Stimulated activated naive CD8-positive, alpha-beta T cell treated with anti-CD3 and anti-CD28 coated beads, Interleukin-15, Interleukin-2, amounts not matched to agents 100 ng/mL and 50 ng/mL, for 24 hours (primary cell): ENCODE data around the gene CCDC171.
"Not testable (repeated sequence)": the region's sequence is repeated elsewhere in the genome, so short reads cannot be mapped to it uniquely, and the experiment has no call there.

Experiments
- H3K27ac Mint-ChIP-seq: one replicate; pipeline ENCODE4 v1.8.0; 2021; ENCODE audit warnings: mild to moderate bottlenecking, mixed read lengths
- H3K27me3 Mint-ChIP-seq: one replicate; pipeline ENCODE4 v1.8.0; 2021; ENCODE audit warnings: mixed read lengths
- H3K36me3 Mint-ChIP-seq: one replicate; pipeline ENCODE4 v1.8.0; 2021; ENCODE audit warnings: low read depth, mixed read lengths
- H3K4me1 Mint-ChIP-seq: one replicate; pipeline ENCODE4 v1.8.0; 2021; ENCODE audit warnings: low read depth, mixed read lengths
- H3K4me3 Mint-ChIP-seq: one replicate; pipeline ENCODE4 v1.8.0; 2021; ENCODE audit warnings: mild to moderate bottlenecking, mixed read lengths
- H3K9me3 Mint-ChIP-seq: one replicate; pipeline ENCODE4 v1.8.0; 2021; ENCODE audit warnings: mixed read lengths

CCDC171 gene

DNA sequence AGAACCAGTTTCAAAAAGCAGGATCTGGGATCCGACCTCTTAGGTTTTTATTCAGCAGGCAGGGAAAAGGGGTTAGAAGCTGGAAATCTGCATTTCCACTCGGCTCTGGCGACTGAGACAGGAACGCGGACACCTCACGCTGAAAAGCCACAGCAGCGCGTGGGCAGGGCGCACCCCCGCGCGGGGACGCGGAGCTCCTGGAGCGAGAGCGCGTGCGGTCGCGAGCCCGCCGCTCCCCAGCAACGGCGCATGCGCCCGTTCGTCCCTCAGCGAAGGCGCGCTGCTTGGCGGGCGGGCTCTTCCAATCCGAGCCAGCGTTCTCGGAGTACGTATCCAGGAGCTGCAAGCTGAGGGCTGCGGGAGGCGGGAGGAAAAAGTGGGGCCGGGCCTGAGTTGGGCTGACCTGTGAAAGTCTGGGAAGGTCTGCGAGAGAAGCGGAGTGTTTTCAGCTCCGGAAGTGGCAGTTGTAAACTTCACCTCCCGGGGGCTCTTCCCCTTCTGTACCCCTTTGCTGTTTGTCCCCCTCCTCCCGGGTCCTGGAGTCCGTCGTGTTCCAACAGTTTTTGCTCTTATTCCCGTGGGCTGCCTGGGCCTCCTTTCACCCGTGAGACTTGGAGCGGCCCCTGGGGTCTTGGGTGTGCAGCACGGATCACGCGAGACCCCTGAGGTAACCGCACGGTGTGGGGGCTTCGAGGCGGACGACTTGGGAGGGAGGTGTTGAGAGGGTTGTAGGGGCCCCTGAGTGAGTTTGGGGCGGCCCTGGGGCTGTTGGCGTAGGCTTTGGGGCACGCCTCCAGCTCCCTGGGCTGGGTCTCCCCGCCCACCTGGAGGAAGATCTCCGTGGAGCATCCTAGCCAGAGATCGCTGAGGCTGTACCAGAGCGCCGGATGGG is at the start of gene CCDC171:
CCDC171 (plus strand) TSS at position 408 of the 892 bp plus-strand sequence. CDS start 11,046 bp downstream, outside the sequence.
- peaks cover 3% of the 10 kb centered on the region for H3K27me3 Mint-ChIP-seq
- H3K4me3 Mint-ChIP-seq, result peak within 1 kb of the TSS; percentile 88
- no peaks in the 10 kb centered on the region for H3K9me3 Mint-ChIP-seq
- H3K4me1 Mint-ChIP-seq, result peaks cover 26% of the 10 kb centered on the region
- H3K27ac Mint-ChIP-seq, result peak within 1 kb of the TSS; percentile 90
- H3K36me3 Mint-ChIP-seq, result no peaks in the 10 kb centered on the region

DNA sequence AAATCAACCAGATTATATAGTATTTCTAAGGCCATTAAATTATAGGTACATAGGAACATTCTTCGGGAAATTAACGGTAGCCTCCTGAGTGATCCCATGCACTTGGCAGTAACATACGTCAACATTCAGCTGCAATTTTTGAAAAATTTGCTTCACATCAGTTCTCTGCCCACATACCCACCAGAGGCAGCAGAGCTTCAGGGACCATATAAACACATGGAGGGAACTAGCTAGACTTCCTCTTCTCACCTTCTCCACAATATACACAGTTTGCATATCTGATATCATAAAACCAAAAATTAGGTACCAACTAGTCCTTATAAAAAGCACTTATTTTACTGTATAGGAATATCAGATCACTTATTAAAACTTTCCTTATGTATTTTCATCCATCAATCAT is 46.9 kb upstream of the CCDC171 start:
- peaks cover 64% of the 10 kb centered on the region for H3K36me3 Mint-ChIP-seq
- no peaks in the 10 kb centered on the region for H3K27me3 Mint-ChIP-seq
- no peak overlapping the region for H3K4me3 Mint-ChIP-seq
- no peaks in the 10 kb centered on the region for H3K9me3 Mint-ChIP-seq
- H3K4me1 Mint-ChIP-seq, result peaks cover 58% of the 10 kb centered on the region
- H3K27ac Mint-ChIP-seq, result no peak overlapping the region

DNA sequence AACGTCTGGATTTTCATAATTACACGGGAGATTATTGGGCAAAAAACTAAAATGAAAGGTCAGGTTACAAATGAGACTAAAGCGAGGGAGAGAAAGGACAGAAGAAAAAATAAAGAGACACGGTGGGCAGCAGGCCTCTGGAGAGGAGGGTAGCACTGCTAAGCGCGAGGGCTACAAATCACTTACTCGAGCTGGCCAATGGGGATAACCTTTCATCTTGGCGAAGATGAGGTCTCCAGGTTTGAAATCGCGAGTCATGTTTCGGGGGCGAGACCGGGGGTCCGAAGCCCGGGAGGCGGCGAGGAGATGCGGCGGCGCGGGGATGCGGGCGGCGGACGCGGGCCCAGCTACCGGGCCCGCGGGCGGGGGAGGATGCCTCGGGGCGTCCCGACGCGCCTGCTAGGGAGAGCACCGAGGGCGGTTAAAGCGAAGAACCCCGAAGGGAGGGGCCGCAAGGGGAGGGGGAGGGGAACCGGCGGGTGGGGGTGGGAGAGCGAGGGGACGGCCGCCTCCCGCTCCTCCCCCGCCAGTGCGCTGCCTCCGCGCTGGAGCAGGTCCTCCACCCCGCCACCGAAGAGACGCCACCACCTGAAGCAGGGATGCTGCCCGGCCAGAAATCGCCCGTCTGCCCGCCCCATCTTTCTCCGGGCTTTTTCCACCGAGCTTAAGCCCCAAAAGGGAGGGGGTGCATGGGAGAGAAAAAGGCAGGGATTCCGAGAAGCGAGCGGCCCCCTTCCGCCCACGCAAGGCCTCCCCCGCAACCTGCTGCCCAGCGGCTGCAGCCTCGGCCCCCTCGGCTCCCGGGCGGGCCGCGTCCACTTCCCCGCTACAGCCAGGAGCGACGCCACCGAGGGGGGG is 42.7 kb upstream of the CCDC171 start:
- H3K4me3 Mint-ChIP-seq, result peak overlapping the region; percentile 94
- H3K9me3 Mint-ChIP-seq, result no peaks in the 10 kb centered on the region
- peak overlapping the region; percentile 92 for H3K27ac Mint-ChIP-seq
- H3K27me3 Mint-ChIP-seq, result no peaks in the 10 kb centered on the region
- H3K4me1 Mint-ChIP-seq, result peaks cover 59% of the 10 kb centered on the region
- H3K36me3 Mint-ChIP-seq, result peaks cover 35% of the 10 kb centered on the region

DNA sequence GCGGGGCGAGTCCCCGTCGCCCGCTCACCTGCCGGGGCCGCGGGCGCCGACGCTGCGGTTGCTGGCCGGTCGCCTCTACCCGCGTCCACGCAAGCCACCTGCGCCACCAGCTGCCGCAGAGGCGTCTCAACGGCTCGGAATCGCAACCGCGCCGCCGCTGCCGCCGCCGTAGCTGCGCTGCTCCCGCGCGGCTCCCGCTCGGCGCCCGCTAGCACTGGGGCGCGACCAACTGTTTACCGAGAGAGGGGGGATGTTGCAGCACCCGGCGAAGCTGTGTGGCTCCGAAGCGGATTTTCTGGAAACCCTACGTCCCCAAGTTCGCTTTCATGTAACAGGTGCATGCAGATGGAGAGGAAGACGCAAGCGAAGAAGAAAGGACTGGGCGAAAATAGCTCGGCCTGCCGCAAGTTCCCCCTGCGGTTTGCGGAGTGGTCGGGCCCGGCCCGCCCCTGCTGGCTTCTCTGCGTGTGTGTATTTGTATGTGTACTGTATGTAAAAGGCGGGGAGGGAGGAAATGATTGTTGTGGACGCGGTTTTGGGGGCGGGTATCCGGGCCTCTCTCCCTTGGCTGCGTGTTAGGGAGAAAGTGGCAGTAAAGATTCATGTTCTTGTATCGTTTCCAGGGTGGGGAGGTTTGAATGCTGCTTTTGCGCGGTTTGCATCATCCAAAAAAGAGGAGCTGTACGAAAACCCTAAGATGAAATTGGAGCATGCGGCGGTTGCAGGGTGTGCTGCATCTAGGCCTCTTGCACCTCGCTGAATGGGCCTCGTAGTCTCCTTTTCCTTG is 41.9 kb upstream of the CCDC171 start, which contains the start of gene PSIP1:
PSIP1 (minus strand) TSS at position 182 of the 787 bp plus-strand sequence. CDS start 782 bp downstream, outside the sequence.
- Mint-ChIP-seq H3K4me1 (peaks cover 56% of the 10 kb centered on the region), H3K27me3 (no peaks in the 10 kb centered on the region), H3K36me3 (peaks cover 27% of the 10 kb centered on the region), H3K27ac (peak within 1 kb of the TSS; percentile 99), H3K9me3 (no peaks in the 10 kb centered on the region), H3K4me3 (peak within 1 kb of the TSS; percentile 94)

DNA sequence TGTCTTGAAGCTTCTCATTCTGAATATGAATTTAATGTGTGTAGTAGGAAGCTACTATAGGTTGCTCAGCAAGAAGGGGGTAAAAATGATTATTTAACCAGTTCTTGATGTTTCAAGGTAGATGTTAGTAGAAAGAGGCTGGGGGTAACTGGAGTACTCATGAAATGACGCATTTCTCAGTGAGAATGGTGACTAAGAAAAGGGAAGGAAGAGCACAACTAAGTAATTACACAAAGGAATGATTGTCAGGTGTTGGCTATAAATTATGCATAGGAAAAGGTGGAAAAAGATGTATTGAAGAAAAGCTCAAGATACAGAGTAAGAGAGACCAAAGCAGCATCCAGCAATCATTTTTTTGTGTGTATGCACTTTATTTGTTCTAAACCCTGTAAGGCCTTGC is 40.6 kb upstream of the CCDC171 start:
- Mint-ChIP-seq H3K4me1 (peaks cover 44% of the 10 kb centered on the region), H3K36me3 (peaks cover 15% of the 10 kb centered on the region), H3K4me3 (no peak overlapping the region), H3K27ac (peak overlapping the region; percentile 24), H3K9me3 (no peaks in the 10 kb centered on the region), H3K27me3 (no peaks in the 10 kb centered on the region)

DNA sequence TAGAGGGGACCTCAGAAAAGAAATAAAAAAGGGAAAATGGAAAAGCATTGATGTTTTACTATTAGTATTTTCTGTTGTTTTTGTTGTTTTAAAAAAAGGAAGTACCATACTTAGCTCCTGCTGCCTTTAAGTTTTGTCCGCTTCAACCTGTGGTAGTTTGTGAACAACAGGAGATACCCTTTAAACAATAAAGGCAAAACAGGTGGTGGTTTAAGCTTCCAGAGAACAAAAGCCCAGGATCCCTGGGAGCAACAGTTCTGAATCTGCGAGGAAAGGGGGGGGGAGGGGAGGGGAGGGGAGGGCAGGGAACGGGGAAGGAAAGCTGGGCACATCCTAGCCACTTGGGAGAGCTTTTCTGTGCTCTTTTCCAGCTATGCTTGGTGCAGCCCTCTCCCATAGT is 40.0 kb upstream of the CCDC171 start:
- no peaks in the 10 kb centered on the region for H3K9me3 Mint-ChIP-seq
- no peaks in the 10 kb centered on the region for H3K27me3 Mint-ChIP-seq
- H3K36me3 Mint-ChIP-seq, result peaks cover 11% of the 10 kb centered on the region
- no peak overlapping the region for H3K4me3 Mint-ChIP-seq
- no peak overlapping the region for H3K27ac Mint-ChIP-seq
- peaks cover 41% of the 10 kb centered on the region for H3K4me1 Mint-ChIP-seq

DNA sequence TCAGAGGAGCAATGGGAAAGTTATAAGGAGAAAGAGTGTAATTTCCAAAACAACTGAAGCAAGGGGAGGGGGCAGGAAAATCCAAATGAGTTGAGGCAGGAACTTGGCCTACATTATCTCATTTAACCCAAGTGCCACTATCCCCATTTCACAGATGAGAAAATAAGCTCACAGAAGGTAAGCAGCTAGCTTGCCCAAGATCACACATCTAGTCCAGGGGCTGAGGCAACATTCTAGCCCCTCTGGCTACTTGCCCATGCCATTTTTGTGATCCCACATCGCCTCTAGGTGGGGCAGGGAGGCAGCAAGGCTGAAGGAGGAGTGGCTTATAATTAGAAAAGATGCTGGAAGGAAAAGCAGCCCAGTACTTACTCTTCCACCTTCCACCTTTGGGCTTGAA is 39.5 kb upstream of the CCDC171 start:
- Mint-ChIP-seq H3K9me3 (no peaks in the 10 kb centered on the region), H3K36me3 (peaks cover 6% of the 10 kb centered on the region), H3K4me1 (peaks cover 36% of the 10 kb centered on the region), H3K4me3 (no peak overlapping the region), H3K27ac (no peak overlapping the region), H3K27me3 (no peaks in the 10 kb centered on the region)

DNA sequence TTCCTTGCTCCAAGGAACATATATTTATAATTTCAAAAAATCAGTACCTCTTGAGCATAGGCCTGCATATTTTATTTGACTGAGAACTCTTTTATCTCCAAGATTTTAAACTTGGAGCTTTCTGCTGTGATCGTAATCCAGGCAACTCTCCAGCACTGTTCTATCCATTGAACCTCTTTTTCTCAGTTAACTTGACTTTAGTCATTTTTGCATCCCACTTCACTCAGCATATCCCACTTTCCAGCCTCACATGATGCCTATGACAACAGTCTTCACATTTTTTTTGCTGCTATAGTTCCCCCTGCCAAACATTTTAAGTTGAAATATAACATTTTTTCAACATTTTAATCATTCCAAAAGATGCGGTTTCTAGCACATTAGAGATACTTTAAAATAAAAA is 33.0 kb upstream of the CCDC171 start:
- no peaks in the 10 kb centered on the region for H3K4me1 Mint-ChIP-seq
- no peaks in the 10 kb centered on the region for H3K9me3 Mint-ChIP-seq
- H3K27me3 Mint-ChIP-seq, result peaks cover 3% of the 10 kb centered on the region
- no peak overlapping the region for H3K27ac Mint-ChIP-seq
- no peak overlapping the region for H3K4me3 Mint-ChIP-seq
- no peaks in the 10 kb centered on the region for H3K36me3 Mint-ChIP-seq

DNA sequence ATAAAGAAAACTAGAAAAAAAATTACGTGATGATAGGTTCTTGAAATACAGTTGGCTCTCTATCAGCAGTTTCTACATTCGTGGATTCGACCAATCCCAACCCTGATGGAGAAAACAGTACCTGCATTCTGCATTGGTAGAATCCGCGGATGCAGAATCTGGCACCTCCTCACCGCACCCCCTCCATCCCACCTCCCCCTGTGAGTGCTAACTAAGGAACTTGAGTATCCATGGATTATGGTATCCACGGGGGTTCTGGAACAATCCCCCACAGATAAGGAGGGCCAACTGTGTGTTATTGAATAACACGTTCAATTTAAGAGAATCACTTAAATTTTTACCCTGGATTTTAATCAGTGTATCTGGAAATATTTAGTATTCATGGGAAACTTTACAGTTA is 31.6 kb upstream of the CCDC171 start:
- H3K27me3 Mint-ChIP-seq, result peaks cover 8% of the 10 kb centered on the region
- no peaks in the 10 kb centered on the region for H3K36me3 Mint-ChIP-seq
- no peaks in the 10 kb centered on the region for H3K4me1 Mint-ChIP-seq
- no peaks in the 10 kb centered on the region for H3K9me3 Mint-ChIP-seq
- no peak overlapping the region for H3K4me3 Mint-ChIP-seq
- no peak overlapping the region for H3K27ac Mint-ChIP-seq

DNA sequence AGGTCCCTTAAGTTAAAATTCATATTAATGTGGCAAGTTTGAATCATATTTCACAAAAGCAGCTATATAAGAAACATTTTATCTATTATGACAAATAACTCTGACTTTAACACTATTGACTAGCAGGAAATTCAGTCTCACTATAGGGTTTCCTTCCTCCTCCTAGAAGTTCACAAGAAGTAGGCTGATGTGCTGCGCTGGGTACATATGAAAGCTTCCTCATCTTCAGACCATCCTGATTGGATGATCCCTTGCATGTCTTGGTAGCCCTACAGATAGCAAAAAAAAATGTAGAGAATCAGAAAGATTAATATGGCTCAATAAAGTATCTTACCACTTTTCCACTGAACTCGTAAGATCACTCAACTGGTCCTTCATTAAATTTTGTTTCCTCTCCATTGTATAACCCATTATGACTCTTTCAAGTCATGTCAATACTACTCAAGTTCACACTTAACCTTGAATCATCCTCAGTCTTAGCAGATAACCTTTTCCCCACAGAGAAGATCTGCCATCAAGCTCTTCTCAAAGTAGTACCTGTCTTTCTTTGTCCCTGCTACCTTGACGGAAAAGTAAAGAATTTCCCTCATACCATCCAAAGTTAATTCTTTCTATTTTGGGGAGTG is 30.6 kb upstream of the CCDC171 start:
- no peaks in the 10 kb centered on the region for H3K4me1 Mint-ChIP-seq
- no peak overlapping the region for H3K27ac Mint-ChIP-seq
- no peak overlapping the region for H3K4me3 Mint-ChIP-seq
- H3K36me3 Mint-ChIP-seq, result no peaks in the 10 kb centered on the region
- H3K27me3 Mint-ChIP-seq, result peaks cover 8% of the 10 kb centered on the region
- H3K9me3 Mint-ChIP-seq, result no peaks in the 10 kb centered on the region

DNA sequence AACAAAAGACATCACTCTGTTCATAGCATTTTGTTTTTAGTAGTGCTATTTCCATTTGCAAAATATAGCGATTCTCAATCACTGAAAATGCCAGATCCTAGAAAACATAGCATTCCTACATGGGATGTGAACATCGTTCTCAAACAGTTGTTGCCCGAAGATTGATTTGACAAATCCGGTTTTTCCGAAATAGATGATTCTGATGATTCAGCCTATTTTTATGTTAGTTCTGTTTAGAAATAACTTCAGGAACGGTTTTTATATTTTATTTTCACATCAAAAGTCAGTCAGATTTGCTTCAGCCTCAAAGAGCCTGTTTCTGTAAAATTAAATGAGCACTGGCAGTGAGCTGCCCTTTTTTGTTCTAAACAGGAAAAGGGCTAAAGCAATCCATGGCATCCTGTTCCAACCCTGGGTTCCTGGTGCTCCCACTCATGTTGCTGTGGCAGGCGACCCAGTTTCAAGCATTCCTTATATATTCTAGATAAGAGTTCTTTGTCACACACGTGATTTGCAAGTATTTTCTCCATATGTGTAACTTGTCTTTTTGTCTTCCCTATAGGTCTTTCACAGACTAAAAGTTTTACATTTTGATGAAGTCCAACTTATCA is 27.9 kb upstream of the CCDC171 start:
- Mint-ChIP-seq H3K4me3 (no peak overlapping the region), H3K27ac (no peak overlapping the region), H3K9me3 (no peaks in the 10 kb centered on the region), H3K4me1 (peaks cover 5% of the 10 kb centered on the region), H3K36me3 (no peaks in the 10 kb centered on the region), H3K27me3 (peaks cover 8% of the 10 kb centered on the region)

DNA sequence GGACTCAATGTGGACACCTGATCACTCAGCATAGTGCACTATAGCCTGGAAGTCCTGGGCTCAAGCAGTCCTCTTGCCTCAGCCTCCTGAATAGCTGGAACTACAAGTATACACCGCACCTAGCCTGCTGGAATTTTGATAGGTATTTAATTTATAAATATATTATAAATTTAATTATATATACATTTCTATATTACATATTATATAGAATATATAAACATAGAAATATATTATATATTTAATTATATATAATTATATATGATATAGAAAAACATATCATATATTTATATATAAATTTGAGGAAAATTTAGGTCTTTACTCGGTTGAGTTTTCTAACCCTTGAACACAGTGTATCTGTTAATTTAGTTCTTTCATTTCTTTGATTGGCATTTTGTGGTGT is 26.9 kb upstream of the CCDC171 start:
- Mint-ChIP-seq H3K9me3 (no peaks in the 10 kb centered on the region), H3K4me1 (peaks cover 9% of the 10 kb centered on the region)

DNA sequence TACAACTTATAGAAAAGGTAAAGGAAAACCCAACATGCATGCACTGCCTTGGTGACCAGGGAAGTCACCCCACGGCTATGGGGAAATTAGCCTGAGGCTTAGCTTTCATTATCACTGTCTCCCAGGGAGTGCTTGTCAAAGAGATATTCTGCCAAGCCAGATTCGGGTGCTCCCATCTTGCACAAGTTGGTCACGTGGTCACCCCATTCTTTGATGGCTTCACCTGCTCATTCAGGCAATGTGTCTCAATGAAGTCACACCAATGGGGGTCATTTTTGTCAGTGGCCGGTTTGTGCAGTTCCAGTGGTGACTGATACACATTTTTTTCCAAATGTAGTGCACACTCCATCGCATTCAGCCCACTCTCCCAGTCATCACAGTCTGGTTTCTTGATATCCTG is 25.8 kb upstream of the CCDC171 start:
- not testable (repeated sequence) for H3K27ac Mint-ChIP-seq, H3K9me3 Mint-ChIP-seq, H3K4me3 Mint-ChIP-seq, H3K36me3 Mint-ChIP-seq, H3K27me3 Mint-ChIP-seq
- peaks cover 17% of the 10 kb centered on the region for H3K4me1 Mint-ChIP-seq

More for the DNA sequence above, 26.9 kb upstream of the CCDC171 start:
- H3K27ac Mint-ChIP-seq, result no peak overlapping the region
- no peaks in the 10 kb centered on the region for H3K36me3 Mint-ChIP-seq
- H3K27me3 Mint-ChIP-seq, result peaks cover 8% of the 10 kb centered on the region
- no peak overlapping the region for H3K4me3 Mint-ChIP-seq
